ENCODE data around the gene PLEK. TPM values are rescaled to one million over a fixed set of nuclear protein-coding genes. Genes with fewer than 3 reads are reported as not detected.
A peak's percentile ranks its signal among the peaks of the same experiment; 100 is the strongest.
"Not testable (repeated sequence)": the region's sequence is repeated elsewhere in the genome, so short reads cannot be mapped to it uniquely, and the experiment has no call there.

PLEK gene
- total RNA-seq, 3 donors from 2014 or later (not counting 1 experiment from before 2014, with no cell fraction given): 307 to 368 (median 333) TPM

DNA sequence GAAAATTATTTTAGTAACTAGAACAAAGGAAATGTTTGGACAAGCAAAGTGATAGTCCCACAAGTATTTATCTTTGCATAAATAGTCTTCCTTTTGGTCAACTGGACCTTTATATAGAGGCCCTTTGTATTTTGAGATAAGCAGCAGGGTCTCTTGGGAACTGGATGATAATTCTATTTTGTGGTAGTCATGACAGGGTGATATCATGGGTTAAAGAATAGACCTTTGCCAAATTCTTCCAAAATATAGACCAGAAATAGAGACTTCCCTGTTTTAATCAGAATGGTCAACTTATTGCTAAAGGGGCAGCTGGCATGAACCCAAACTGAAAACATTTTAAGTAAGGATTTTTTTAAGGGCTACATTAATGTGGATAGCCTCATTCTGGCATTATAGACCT is 10.5 kb downstream of the PLEK start:
- no peaks in the 10 kb centered on the region for H3K9me3 Mint-ChIP-seq
- peaks cover 37% of the 10 kb centered on the region for H3K36me3 ChIP-seq (ENCODE audit: control insufficient read depth, insufficient read depth, low read length)
- no peak for ATAC-seq
- intact Hi-C loops (cut with micrococcal nuclease): no loop called here
- DNase-seq: no peak
- H3K27me3 ChIP-seq (ENCODE audit: control insufficient read depth, insufficient read depth, low read length): no peaks in the 10 kb centered on the region
- peak overlapping the region; percentile 94 for H3K4me3 Mint-ChIP-seq
- no peak overlapping the region for H3K4me3 ChIP-seq (ENCODE audit: low read length)
- no peak for TF ChIP-seq CTCF (IDR thresholded peaks at IDR 0.05)
- H3K27ac ChIP-seq (ENCODE audit: low read length): peak overlapping the region; percentile 93
- H3K36me3 Mint-ChIP-seq: peaks cover 25% of the 10 kb centered on the region
- no peaks in the 10 kb centered on the region for H3K9me3 ChIP-seq (ENCODE audit: control insufficient read depth, insufficient read depth, low read length)
- H3K27me3 Mint-ChIP-seq (ENCODE audit: low read depth in 2 of 2): no peaks in the 10 kb centered on the region
- peaks cover 94% of the 10 kb centered on the region in 2 donors for H3K4me1 Mint-ChIP-seq
- H3K27ac Mint-ChIP-seq: peak overlapping the region; percentile 95 to 97
- peaks cover 56% of the 10 kb centered on the region for H3K4me1 ChIP-seq (ENCODE audit: control insufficient read depth, insufficient read depth, low read length)

DNA sequence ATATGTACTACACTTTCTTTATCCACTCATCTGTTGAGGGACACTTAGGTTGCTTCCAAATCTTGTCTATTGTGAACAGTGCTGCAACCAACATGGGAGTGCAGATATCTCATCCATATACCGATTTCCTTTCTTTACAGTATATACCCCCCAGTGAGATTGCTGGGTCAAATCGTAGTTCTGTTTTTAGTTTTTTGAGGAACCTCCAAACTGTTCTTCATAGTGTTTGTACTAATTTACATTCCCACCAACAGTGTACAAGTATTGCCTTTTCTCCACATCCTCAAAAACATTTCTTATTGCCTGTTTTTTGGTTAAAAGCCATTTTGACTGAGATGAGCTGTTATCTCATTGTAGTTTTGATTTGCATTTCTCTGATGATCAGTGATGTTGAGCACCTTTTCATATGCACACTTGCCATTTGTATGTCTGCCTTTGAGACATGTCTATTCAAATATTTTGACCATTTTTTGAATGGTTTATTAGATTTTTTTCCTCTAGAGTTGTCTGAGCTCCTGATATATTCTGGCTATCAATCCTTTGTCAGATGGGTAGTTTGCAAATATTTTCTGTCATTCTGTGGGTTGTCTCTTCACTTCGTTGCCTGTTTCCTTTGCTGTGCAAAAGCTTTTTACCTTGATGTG is 12.2 kb downstream of the PLEK start:
- Mint-ChIP-seq H3K36me3 (peaks cover 39% of the 10 kb centered on the region), H3K9me3 (no peaks in the 10 kb centered on the region), H3K4me3 (peak overlapping the region; percentile 88), H3K4me1 (peaks cover 96% of the 10 kb centered on the region in 2 donors), H3K27me3 (ENCODE audit: low read depth in 2 of 2) (no peaks in the 10 kb centered on the region), H3K27ac (peak overlapping the region; percentile 97 to 99)
- Histone ChIP-seq H3K36me3 (ENCODE audit: control insufficient read depth, insufficient read depth, low read length) (peaks cover 51% of the 10 kb centered on the region), H3K4me1 (ENCODE audit: control insufficient read depth, insufficient read depth, low read length) (peaks cover 57% of the 10 kb centered on the region), H3K9me3 (ENCODE audit: control insufficient read depth, insufficient read depth, low read length) (no peaks in the 10 kb centered on the region), H3K4me3 (ENCODE audit: low read length) (no peak overlapping the region), H3K27me3 (ENCODE audit: control insufficient read depth, insufficient read depth, low read length) (no peaks in the 10 kb centered on the region), H3K27ac (ENCODE audit: low read length) (peak overlapping the region; percentile 93)
- TF ChIP-seq CTCF (IDR thresholded peaks at IDR 0.05): no peak
- 8% methylated on average over 1 of the region's 3 CpGs for WGBS (ENCODE audit: insufficient coverage)
- ATAC-seq (no peak), DNase-seq (no peak)
- intact Hi-C loops (cut with micrococcal nuclease): no loop called here

GRCh38 chr2:68378779-68379178 is 13.7 kb downstream of the PLEK start:
- peaks cover 51% of the 10 kb centered on the region for H3K36me3 Mint-ChIP-seq

GRCh38 chr2:68379184-68379708 is 14.2 kb downstream of the PLEK start:
- ATAC-seq: peak; percentile 76 to 93 (median 92)
- Mint-ChIP-seq H3K4me1 (peaks cover 96% of the 10 kb centered on the region in 2 donors), H3K36me3 (peaks cover 51% of the 10 kb centered on the region), H3K27ac (peak overlapping the region; percentile 97 to 99), H3K9me3 (no peaks in the 10 kb centered on the region), H3K4me3 (peak overlapping the region; percentile 94), H3K27me3 (ENCODE audit: low read depth in 2 of 2) (no peaks in the 10 kb centered on the region)
- Histone ChIP-seq H3K9me3 (ENCODE audit: control insufficient read depth, insufficient read depth, low read length) (no peaks in the 10 kb centered on the region), H3K27ac (ENCODE audit: low read length) (peak overlapping the region; percentile 93), H3K4me1 (ENCODE audit: control insufficient read depth, insufficient read depth, low read length) (peaks cover 65% of the 10 kb centered on the region), H3K27me3 (ENCODE audit: control insufficient read depth, insufficient read depth, low read length) (no peaks in the 10 kb centered on the region), H3K4me3 (ENCODE audit: low read length) (peak overlapping the region; percentile 16), H3K36me3 (ENCODE audit: control insufficient read depth, insufficient read depth, low read length) (peaks cover 59% of the 10 kb centered on the region)
- DNase-seq: peak in 1 of 2 donors; percentile 77
- intact Hi-C loops (cut with micrococcal nuclease): loop anchor here (1.0 kb wide), 2 partner anchors 8 kb away; no protein-coding TSS in a partner anchor
- WGBS (ENCODE audit: insufficient coverage): 10% methylated on average over 3 of the region's 4 CpGs
- TF ChIP-seq CTCF (IDR thresholded peaks at IDR 0.05): no peak

More at GRCh38 chr2:68378779-68379178, 13.7 kb downstream of the PLEK start:
- H3K27ac ChIP-seq (ENCODE audit: low read length): peak overlapping the region; percentile 93
- ATAC-seq; H3K27me3 ChIP-seq (ENCODE audit: control insufficient read depth, insufficient read depth, low read length); H3K9me3 Mint-ChIP-seq; H3K9me3 ChIP-seq (ENCODE audit: control insufficient read depth, insufficient read depth, low read length); DNase-seq; H3K27me3 Mint-ChIP-seq (ENCODE audit: low read depth in 2 of 2): not testable (repeated sequence)
- intact Hi-C loops (cut with micrococcal nuclease): loop anchor here (1.0 kb wide), 2 partner anchors 7 to 9 kb away; no protein-coding TSS in a partner anchor
- peaks cover 60% of the 10 kb centered on the region for H3K4me1 ChIP-seq (ENCODE audit: control insufficient read depth, insufficient read depth, low read length)
- Mint-ChIP-seq H3K4me1 (peaks cover 96% of the 10 kb centered on the region in 2 donors), H3K27ac (peak overlapping the region; percentile 97 to 99), H3K4me3 (peak overlapping the region; percentile 94)
- 48% methylated on average over 5 of the region's 6 CpGs for WGBS (ENCODE audit: insufficient coverage)
- peaks cover 57% of the 10 kb centered on the region for H3K36me3 ChIP-seq (ENCODE audit: control insufficient read depth, insufficient read depth, low read length)
- peak overlapping the region; percentile 16 for H3K4me3 ChIP-seq (ENCODE audit: low read length)

All from natural killer cell (primary cell).